GM12878 (cell line): ENCODE measurements around the gene PTGIS.

Experiments
- EZH2 ChIP-seq: IDR thresholded peaks from 2 replicates; pipeline ENCODE4 v1.6.1; 2012; ENCODE audit warnings: low read depth, mild to moderate bottlenecking, control low read depth, inconsistent platforms, low read length, borderline replicate concordance; ENCODE audit not compliant: control insufficient read depth
- JUND ChIP-seq: IDR thresholded peaks from 2 replicates; pipeline ENCODE4 v1.6.1; 2012; ENCODE audit warnings: low read depth, mild to moderate bottlenecking, low read length, improper control_type of control experiment, moderate library complexity
- POLR2A ChIP-seq: IDR thresholded peaks from 2 replicates; pipeline ENCODE4 v1.6.1; 2011; ENCODE audit warnings: low read depth, mild to moderate bottlenecking, low read length
- RAD21 ChIP-seq: IDR thresholded peaks from 2 replicates; pipeline ENCODE4 v1.6.1; 2011; ENCODE audit warnings: mild to moderate bottlenecking, low read depth, low read length, moderate library complexity; ENCODE audit not compliant: insufficient read depth
- RFX5 ChIP-seq: IDR thresholded peaks from 2 replicates; pipeline ENCODE4 v1.6.1; 2011; ENCODE audit warnings: low read depth, low read length, improper control_type of control experiment
- SMC3 ChIP-seq: IDR thresholded peaks from 2 replicates; pipeline ENCODE4 v1.6.1; 2011; ENCODE audit warnings: low read length, improper control_type of control experiment, borderline replicate concordance
- SP1 ChIP-seq: IDR thresholded peaks from one replicate; pipeline ENCODE4 v1.6.1; 2011; ENCODE audit warnings: low read depth, low read length
- YY1 ChIP-seq: IDR thresholded peaks from 2 replicates; pipeline ENCODE4 v1.6.1; 2011; ENCODE audit warnings: low read depth, mild to moderate bottlenecking, low read length
- TF ChIP-seq, protein P1 (sequence below): IDR thresholded peaks from 2 replicates; pipeline ENCODE4 v1.6.1; 2012; ENCODE audit warnings: low read depth, low read length, improper control_type of control experiment
- TF ChIP-seq, protein P2 (sequence below): IDR thresholded peaks from 2 replicates; pipeline ENCODE4 v1.6.1; 2011; ENCODE audit warnings: borderline replicate concordance, low read depth, mild to moderate bottlenecking, moderate library complexity, mixed read lengths, low read length; ENCODE audit not compliant: insufficient read depth; ENCODE audit errors: extremely low read length
- TF ChIP-seq, protein P3 (sequence below): IDR thresholded peaks from 2 replicates; pipeline ENCODE4 v1.6.1; 2012; ENCODE audit warnings: low read length, inconsistent platforms
- TF ChIP-seq, protein P4 (sequence below): fragments of 150-350 bp; IDR thresholded peaks from 2 replicates; pipeline ENCODE4 v1.6.1; 2014; ENCODE audit warnings: mild to moderate bottlenecking, low read depth, low read length

DNA sequence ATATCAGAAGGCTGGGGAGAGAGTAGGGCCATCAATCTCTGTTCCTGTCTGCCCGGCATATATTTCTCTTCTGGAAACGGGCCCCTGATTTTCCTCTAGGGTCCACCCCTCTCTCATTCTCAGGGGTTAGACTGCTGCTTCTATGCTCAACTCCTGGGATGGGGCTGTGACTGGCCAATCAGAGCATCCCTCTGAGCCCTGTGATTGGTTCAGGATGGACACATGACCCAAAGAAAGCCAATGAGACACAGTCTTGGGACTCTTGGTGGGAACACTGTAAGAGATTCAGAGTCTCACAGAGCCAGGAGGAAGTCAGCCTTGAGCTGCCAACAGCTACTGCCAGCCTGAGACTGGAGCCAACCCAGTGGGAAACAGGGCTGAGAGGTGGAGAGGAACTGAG is 54.4 kb downstream of the PTGIS start:
- TF ChIP-seq, protein P1, sequence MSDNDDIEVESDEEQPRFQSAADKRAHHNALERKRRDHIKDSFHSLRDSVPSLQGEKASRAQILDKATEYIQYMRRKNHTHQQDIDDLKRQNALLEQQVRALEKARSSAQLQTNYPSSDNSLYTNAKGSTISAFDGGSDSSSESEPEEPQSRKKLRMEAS: no peak
- TF ChIP-seq, protein P2, sequence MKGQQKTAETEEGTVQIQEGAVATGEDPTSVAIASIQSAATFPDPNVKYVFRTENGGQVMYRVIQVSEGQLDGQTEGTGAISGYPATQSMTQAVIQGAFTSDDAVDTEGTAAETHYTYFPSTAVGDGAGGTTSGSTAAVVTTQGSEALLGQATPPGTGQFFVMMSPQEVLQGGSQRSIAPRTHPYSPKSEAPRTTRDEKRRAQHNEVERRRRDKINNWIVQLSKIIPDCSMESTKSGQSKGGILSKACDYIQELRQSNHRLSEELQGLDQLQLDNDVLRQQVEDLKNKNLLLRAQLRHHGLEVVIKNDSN: no peak
- TF ChIP-seq SP1: no peak
- TF ChIP-seq POLR2A: no peak
- TF ChIP-seq SMC3: no peak
- TF ChIP-seq, protein P3, sequence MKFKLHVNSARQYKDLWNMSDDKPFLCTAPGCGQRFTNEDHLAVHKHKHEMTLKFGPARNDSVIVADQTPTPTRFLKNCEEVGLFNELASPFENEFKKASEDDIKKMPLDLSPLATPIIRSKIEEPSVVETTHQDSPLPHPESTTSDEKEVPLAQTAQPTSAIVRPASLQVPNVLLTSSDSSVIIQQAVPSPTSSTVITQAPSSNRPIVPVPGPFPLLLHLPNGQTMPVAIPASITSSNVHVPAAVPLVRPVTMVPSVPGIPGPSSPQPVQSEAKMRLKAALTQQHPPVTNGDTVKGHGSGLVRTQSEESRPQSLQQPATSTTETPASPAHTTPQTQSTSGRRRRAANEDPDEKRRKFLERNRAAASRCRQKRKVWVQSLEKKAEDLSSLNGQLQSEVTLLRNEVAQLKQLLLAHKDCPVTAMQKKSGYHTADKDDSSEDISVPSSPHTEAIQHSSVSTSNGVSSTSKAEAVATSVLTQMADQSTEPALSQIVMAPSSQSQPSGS: no peak
- no peak for TF ChIP-seq JUND
- no peak for TF ChIP-seq EZH2
- no peak for TF ChIP-seq RFX5
- TF ChIP-seq, protein P4, sequence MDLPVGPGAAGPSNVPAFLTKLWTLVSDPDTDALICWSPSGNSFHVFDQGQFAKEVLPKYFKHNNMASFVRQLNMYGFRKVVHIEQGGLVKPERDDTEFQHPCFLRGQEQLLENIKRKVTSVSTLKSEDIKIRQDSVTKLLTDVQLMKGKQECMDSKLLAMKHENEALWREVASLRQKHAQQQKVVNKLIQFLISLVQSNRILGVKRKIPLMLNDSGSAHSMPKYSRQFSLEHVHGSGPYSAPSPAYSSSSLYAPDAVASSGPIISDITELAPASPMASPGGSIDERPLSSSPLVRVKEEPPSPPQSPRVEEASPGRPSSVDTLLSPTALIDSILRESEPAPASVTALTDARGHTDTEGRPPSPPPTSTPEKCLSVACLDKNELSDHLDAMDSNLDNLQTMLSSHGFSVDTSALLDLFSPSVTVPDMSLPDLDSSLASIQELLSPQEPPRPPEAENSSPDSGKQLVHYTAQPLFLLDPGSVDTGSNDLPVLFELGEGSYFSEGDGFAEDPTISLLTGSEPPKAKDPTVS: no peak
- TF ChIP-seq YY1: no peak
- TF ChIP-seq RAD21: no peak
